ENCODE measurements around the gene POLA1. TPM values are rescaled to one million over a fixed set of nuclear protein-coding genes. Genes with fewer than 3 reads are reported as not detected.

The POLA1 gene
- total RNA-seq, 1 donor, result 7.8 TPM

DNA sequence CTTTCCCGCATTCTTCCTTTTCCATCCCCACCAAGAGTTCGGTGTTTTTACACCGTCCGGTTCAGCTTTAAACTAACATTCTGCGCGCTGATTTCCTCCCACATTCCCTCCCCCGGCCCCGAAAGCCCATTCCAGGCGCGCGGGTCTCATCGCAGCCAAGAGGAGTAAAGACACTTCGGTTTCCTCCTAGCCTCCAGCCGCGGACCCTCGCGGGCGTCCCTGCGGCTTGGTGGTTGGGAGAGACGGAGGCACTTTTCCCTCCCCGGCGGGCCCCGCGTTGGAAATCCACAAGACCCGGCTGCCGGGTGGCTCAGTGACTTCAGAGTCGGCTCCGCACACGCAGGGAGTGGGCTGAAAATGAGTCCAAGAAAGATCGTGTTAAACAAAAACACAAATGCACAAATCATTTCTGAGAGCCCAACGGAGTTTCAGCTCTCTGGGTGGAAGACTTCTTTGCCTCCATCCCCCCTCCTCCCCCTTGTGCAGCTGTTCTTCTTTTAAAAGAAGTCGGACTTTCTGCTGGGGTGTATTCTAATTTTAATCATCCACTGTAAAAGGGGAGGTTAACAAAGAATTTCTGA is 324.0 kb downstream of the POLA1 start:
- H3K4me1 ChIP-seq (ENCODE audit: insufficient read depth, low read length), result peaks cover 19% of the 10 kb centered on the region
- H3K27me3 ChIP-seq (ENCODE audit: insufficient read depth, low read length), result peaks cover 81% of the 10 kb centered on the region
- H3K9me3 ChIP-seq (ENCODE audit: low read depth, low read length), result no peaks in the 10 kb centered on the region
- no peak overlapping the region for H3K4me3 ChIP-seq (ENCODE audit: low read length)

DNA sequence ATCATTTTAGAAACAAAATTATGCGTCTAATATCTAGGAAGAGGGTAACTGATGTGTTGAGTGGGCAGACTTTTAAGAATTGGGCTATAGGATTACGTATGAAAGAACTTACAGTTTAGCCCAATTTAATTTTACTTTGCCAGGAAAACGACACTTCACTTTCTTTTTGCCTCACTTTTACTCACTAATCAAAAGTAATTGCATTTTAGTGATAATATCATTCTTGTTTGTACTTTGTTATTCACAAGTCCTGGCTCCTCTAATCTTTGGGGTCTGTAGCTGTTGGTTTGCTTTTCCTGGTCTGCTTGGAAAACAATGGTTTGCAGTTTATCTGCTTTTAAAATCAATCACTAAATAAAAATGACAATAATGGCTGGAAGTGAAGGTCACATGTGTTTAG is 325.0 kb downstream of the POLA1 start:
- Histone ChIP-seq H3K9me3 (ENCODE audit: low read depth, low read length) (no peaks in the 10 kb centered on the region), H3K4me3 (ENCODE audit: low read length) (no peak overlapping the region), H3K27me3 (ENCODE audit: insufficient read depth, low read length) (peaks cover 90% of the 10 kb centered on the region), H3K4me1 (ENCODE audit: insufficient read depth, low read length) (peaks cover 19% of the 10 kb centered on the region)

DNA sequence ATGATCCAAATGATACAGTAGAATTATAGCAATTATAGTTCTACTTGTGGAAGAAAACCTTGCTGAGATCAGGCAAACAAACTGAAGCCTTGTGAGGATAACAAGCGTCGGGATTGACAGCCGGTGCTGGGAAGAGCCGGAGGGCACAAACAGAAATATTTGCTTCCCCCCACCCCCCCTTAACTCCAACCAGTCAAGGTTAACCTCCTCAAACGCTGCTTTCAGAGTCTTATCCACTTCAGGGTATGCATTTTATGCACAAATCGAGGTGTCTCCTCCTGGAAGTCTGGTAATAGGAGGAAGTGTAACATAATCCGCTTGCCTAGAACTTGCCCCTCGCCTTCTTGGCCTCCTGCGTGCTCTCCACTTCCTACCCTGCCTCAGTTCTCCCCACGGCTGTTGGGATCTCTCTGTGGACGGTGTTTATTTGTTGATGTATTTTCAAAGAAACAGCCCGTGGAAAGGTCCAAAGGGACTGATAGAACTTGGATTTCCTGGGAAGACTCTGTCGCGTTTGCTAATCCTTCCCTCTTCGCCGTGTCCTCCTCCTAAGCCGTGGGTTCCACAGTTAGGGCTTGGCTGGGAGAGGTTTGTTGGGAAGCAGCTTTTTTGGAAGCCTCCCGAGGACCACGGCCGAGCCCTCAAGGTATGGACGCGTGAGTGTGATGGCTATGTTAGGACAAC is 326.1 kb downstream of the POLA1 start:
- Histone ChIP-seq H3K9me3 (ENCODE audit: low read depth, low read length) (no peaks in the 10 kb centered on the region), H3K4me1 (ENCODE audit: insufficient read depth, low read length) (peaks cover 19% of the 10 kb centered on the region), H3K4me3 (ENCODE audit: low read length) (no peak overlapping the region), H3K27me3 (ENCODE audit: insufficient read depth, low read length) (peaks cover 88% of the 10 kb centered on the region)

DNA sequence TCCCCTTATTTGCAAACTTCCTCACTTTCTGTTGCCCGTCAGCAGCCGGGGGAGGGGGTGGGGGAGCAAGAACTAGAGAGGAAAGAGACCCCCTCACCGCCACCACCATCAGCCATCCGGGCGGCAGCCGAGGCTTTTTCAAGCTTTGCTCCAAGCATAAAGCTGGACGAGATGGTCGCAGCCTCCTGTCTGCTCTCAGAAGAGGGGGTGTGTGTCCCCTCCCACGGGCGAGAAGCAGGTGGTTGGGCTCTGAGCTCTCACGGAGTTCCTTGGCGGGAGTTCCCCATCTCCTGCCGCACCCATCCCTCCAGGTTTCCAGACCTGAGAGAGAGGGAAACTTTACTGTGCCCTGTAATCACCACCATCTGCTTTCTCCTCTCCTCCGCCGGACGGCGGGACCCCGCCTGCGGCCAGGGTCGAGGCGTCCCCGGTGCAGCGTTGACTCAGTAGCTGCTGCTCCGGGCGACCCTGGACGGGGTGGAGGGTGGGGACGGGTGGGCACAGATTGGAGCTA is 326.7 kb downstream of the POLA1 start:
- H3K4me1 ChIP-seq (ENCODE audit: insufficient read depth, low read length), result peaks cover 19% of the 10 kb centered on the region
- H3K9me3 ChIP-seq (ENCODE audit: low read depth, low read length), result no peaks in the 10 kb centered on the region
- peaks cover 83% of the 10 kb centered on the region for H3K27me3 ChIP-seq (ENCODE audit: insufficient read depth, low read length)
- H3K4me3 ChIP-seq (ENCODE audit: low read length), result no peak overlapping the region

DNA sequence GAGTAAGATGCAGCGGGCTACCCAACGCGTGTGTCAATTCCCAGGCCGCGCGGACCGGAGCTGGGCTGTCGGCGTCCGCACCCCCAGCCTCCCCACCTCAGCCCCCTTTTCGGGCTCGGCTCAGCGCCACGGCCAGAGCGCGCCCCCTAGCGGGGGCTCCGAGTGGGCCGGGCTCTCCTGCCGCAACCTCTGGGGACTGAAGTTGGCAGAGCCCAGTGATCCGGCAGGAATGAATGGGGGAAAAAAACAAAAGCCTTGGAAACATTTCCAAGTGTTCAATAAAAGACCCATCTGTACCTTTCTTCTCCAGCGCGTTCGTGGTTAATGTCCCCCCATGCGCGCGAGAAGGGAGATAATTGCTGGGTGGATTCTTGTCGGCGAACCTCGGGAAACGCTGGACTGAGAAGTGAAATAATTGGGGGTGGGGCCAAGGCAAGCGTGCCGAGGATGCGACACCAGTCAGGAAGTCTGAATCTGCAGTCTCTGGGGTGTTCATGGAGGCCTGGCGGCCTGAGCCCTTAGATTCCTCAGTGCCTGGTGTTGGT is 327.3 kb downstream of the POLA1 start:
- no peaks in the 10 kb centered on the region for H3K9me3 ChIP-seq (ENCODE audit: low read depth, low read length)
- peaks cover 19% of the 10 kb centered on the region for H3K4me1 ChIP-seq (ENCODE audit: insufficient read depth, low read length)
- peaks cover 84% of the 10 kb centered on the region for H3K27me3 ChIP-seq (ENCODE audit: insufficient read depth, low read length)
- H3K4me3 ChIP-seq (ENCODE audit: low read length), result no peak overlapping the region

DNA sequence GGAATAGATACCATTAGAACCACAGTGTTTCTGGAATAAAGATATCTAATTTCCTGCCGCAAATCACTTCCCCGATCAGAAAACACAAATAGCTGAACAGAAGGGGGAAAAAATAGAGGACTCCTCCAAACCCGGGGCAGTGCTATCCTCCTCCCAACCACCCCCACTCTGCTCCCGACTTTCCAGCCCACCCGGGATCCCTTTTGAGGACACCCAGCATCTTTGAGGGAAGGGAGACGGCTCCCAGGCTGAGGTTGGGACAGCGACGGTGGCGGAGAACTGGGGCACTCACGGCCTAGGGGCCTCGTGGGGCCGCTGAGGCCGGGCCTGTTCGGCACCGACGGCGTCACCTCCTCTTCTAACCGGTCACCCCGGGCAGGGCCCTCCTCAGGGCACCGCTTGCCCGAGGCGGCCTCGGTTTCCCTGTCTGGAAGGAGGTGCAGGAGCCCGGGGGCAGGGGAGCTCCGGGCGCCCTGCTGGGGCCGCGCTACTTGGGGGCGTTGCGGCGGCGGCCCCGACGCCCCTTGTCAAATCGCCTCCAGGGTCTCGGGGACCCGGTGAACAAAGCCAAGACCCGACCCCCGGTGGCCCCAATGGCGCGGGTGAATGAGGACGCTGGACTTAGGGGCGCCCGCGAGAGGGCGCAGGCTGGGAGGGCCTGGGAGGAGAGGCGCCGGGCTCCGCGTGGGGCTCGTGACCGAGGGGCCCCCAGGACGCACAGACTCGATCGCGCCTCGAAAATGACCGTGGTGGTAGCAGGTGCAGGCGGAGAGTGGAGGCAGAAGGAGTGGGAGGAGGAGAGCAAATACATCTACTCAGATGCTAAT is 329.0 kb downstream of the POLA1 start:
- Histone ChIP-seq H3K9me3 (ENCODE audit: low read depth, low read length) (no peaks in the 10 kb centered on the region), H3K27me3 (ENCODE audit: insufficient read depth, low read length) (peaks cover 67% of the 10 kb centered on the region), H3K4me3 (ENCODE audit: low read length) (no peak overlapping the region), H3K4me1 (ENCODE audit: insufficient read depth, low read length) (peaks cover 19% of the 10 kb centered on the region)

DNA sequence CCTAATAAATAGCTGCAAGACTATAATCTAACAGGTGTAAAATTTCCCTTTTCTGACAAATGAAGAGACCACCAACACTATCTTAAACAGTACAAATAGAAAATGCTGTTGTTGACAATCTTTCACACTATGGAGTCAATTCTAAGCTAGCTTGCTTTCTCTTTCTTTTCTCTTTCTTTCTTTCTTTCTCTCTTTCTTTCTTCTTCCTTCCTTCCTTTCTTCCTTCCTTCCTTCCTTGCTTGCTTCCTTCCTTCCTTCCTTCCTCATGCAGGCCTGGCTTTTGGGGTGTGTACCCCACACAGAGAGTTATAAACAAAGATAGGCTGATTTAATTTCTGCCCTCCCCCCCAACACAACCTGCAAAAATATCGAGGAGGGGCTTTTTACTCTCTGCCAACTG is 330.2 kb downstream of the POLA1 start:
- no peak overlapping the region for H3K4me3 ChIP-seq (ENCODE audit: low read length)
- peaks cover 19% of the 10 kb centered on the region for H3K4me1 ChIP-seq (ENCODE audit: insufficient read depth, low read length)
- H3K27me3 ChIP-seq (ENCODE audit: insufficient read depth, low read length), result peaks cover 57% of the 10 kb centered on the region
- no peaks in the 10 kb centered on the region for H3K9me3 ChIP-seq (ENCODE audit: low read depth, low read length)

DNA sequence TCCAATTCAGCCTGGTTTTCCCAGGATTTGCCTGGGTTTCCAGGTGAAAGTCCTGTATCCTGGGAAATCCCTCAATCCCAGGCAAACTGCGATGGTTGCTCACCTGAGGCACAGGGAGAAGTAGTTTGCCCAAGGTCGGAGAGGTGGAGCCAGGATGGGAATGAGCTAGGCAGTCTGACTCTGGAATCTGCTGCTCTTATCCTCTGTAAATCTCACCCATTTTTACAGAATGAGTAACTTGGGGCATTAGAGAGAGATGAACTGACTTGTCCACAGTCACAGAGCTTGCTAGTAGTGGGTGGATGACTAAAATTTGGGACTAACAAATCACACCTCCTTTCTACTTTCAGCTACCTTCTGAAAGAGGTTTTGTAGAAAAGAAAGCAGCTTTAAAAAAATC is 331.9 kb downstream of the POLA1 start:
- H3K27me3 ChIP-seq (ENCODE audit: insufficient read depth, low read length), result peaks cover 40% of the 10 kb centered on the region
- no peak overlapping the region for H3K4me3 ChIP-seq (ENCODE audit: low read length)
- no peaks in the 10 kb centered on the region for H3K9me3 ChIP-seq (ENCODE audit: low read depth, low read length)
- peaks cover 9% of the 10 kb centered on the region for H3K4me1 ChIP-seq (ENCODE audit: insufficient read depth, low read length)

DNA sequence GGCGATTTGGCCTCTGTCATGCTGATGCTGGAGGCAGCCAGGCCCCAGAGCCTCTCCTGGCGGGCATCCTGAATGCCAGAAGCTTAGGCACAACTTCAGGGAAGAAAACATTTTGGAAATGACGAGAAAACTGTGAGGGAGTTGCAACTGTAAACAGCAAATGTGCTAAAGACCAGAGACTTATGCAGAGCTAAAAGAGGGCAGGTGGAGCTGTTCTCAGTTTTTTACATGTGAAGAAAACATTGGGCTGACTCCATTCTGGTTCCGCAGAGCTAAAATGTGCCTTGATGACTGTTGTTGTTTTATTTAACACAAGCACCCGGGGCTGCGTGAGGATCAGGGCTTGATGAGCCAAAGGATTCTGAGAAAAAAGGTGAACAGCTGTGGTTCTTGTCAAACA is 332.9 kb downstream of the POLA1 start:
- Histone ChIP-seq H3K27me3 (ENCODE audit: insufficient read depth, low read length) (peaks cover 33% of the 10 kb centered on the region), H3K4me3 (ENCODE audit: low read length) (no peak overlapping the region), H3K9me3 (ENCODE audit: low read depth, low read length) (no peaks in the 10 kb centered on the region), H3K4me1 (ENCODE audit: insufficient read depth, low read length) (no peaks in the 10 kb centered on the region)

DNA sequence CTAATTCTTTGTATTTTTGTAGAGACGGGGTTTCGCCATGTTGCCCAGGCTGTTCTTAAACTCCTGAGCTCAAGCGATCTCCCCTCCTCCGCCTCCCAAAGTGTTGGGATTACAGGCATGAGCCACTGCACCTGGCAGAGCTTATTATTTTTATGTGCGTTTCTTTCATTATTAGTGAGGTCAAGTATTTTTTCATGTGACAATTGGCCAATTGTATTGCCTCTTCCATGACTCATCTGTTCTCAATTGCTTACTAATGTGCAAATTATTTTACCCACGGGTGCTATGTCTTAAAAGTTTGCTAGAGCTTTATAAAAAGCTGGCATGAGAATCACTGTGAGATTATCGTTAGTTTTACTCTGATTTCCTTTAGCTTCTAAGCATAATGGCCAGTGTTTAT is 335.0 kb downstream of the POLA1 start:
- no peaks in the 10 kb centered on the region for H3K9me3 ChIP-seq (ENCODE audit: low read depth, low read length)
- H3K27me3 ChIP-seq (ENCODE audit: insufficient read depth, low read length), result peaks cover 13% of the 10 kb centered on the region
- H3K4me1 ChIP-seq (ENCODE audit: insufficient read depth, low read length), result no peaks in the 10 kb centered on the region
- H3K4me3 ChIP-seq (ENCODE audit: low read length), result no peak overlapping the region

DNA sequence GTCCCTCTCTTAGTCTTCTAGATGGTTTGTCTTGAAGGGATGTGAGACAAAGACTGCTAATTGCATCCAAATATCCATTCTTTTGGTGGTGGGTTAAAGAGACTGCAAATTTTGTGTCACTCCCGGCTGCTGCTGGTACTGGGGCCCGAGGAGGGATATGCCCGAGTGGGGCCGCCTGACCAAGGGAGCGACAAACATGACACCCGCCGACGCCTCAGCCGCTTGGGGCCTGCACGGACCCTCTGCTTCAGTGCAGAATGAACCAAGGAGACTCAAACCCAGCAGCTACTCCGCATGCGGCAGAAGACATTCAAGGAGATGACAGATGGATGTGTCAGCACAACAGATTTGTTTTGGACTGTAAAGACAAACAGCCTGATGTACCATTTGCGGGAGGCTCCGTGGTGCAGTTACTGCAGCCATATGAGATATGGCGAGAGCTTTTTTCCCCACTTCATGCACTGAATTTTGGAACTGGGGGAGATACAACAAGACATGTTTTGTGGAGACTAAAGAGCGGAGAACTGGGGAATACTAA is 335.6 kb downstream of the POLA1 start:
- Histone ChIP-seq H3K4me3 (ENCODE audit: low read length) (no peak overlapping the region), H3K4me1 (ENCODE audit: insufficient read depth, low read length) (no peaks in the 10 kb centered on the region), H3K27me3 (ENCODE audit: insufficient read depth, low read length) (peaks cover 7% of the 10 kb centered on the region), H3K9me3 (ENCODE audit: low read depth, low read length) (no peaks in the 10 kb centered on the region)

DNA sequence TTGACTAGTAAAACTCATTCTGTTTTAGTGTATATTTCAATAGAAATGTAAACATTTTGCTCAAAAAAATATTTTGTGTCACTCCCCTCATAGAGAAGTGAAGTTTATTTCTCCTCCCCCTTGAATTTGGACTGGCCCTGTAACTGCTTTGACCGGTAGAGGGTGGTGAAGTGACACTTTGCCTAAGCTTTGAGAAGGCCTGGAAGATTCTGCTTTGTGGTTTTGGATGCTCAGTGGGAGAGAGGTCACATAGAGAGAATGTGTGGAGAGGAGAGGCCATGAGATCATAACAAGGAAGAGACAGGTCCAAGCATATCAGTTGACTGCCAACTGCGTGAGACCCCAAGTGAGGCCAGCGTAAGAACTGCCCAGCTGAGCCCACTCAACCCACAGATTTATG is 341.2 kb downstream of the POLA1 start:
- H3K27me3 ChIP-seq (ENCODE audit: insufficient read depth, low read length), result no peaks in the 10 kb centered on the region
- H3K4me3 ChIP-seq (ENCODE audit: low read length), result no peak overlapping the region
- H3K9me3 ChIP-seq (ENCODE audit: low read depth, low read length), result no peaks in the 10 kb centered on the region
- H3K4me1 ChIP-seq (ENCODE audit: insufficient read depth, low read length), result no peaks in the 10 kb centered on the region

DNA sequence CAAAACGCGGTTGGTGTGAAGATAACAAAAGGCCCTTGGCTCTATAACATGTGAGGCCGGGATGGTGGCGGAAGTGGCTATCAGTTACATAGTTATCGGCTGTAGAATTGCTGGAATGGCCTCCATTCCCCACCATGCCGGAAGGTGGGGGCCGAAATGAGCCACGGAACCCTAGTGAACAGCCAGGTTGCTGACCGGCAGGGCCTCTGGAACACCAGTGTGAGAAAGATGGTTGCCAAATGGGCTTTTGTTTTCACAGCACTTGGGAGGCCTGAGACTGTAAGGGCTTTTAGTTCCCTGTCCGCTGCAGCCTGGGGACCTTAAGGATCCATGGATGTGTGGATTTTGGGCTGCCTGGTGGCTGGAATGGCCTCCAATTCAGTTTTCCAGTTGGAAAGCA is 345.3 kb downstream of the POLA1 start:
- H3K9me3 ChIP-seq (ENCODE audit: low read depth, low read length), result no peaks in the 10 kb centered on the region
- H3K4me1 ChIP-seq (ENCODE audit: insufficient read depth, low read length), result no peaks in the 10 kb centered on the region
- no peaks in the 10 kb centered on the region for H3K27me3 ChIP-seq (ENCODE audit: insufficient read depth, low read length)
- no peak overlapping the region for H3K4me3 ChIP-seq (ENCODE audit: low read length)

DNA sequence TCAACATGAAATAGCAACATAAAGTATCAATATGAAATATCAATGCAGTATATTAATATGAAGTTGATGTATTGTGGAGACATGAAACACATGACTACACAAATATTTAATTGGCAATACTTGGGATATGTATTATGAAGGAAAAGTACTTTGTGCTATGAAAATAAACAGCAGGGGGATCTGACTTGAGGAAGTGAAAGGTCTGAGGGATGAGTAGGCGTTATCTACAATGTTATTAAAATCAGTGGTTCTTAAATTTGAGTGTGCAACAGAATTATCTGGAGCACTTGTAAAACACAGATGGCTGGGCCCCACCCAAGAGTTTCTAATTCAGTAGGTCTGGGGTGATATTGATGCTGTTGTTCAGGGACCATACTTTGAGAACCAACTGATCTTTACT is 349.5 kb downstream of the POLA1 start:
- H3K4me3 ChIP-seq (ENCODE audit: low read length), result no peak overlapping the region
- no peaks in the 10 kb centered on the region for H3K9me3 ChIP-seq (ENCODE audit: low read depth, low read length)
- no peaks in the 10 kb centered on the region for H3K27me3 ChIP-seq (ENCODE audit: insufficient read depth, low read length)
- H3K4me1 ChIP-seq (ENCODE audit: insufficient read depth, low read length), result no peaks in the 10 kb centered on the region

All from mononuclear cell (primary cell).